HepG2 (cell line): ENCODE data around the gene CDH23. TPM values are rescaled to one million over a fixed set of nuclear protein-coding genes. Genes with fewer than 3 reads are reported as not detected.

Source experiments
- AHDC1 ChIP-seq: sonication (generic); formaldehyde crosslinking; IDR thresholded peaks from 2 replicates; pipeline ENCODE4 v1.5.1; 2020; ENCODE audit warnings: mild to moderate bottlenecking, missing genetic modification reagents, borderline replicate concordance
- MAX ChIP-seq: IDR thresholded peaks from 2 replicates; pipeline ENCODE4 v1.6.1; 2012; ENCODE audit warnings: inconsistent platforms
- NFIB ChIP-seq: sonication (generic); formaldehyde crosslinking; IDR thresholded peaks from 2 replicates; pipeline ENCODE4 v1.9.0; 2021; ENCODE audit warnings: missing genetic modification reagents, mild to moderate bottlenecking, borderline replicate concordance
- PREB ChIP-seq: sonication (generic); formaldehyde crosslinking; IDR thresholded peaks from 2 replicates; pipeline ENCODE4 v1.4.0; 2020; ENCODE audit warnings: missing genetic modification reagents
- ZHX1 ChIP-seq: sonication (generic); formaldehyde crosslinking; IDR thresholded peaks from 2 replicates; pipeline ENCODE4 v1.8.1; 2022; ENCODE audit warnings: low read depth, mild to moderate bottlenecking, missing genetic modification reagents
- ZNF333 ChIP-seq: sonication (generic); formaldehyde crosslinking; IDR thresholded peaks from 2 replicates; pipeline ENCODE4 v1.4.0; 2020; ENCODE audit warnings: mild to moderate bottlenecking, missing genetic modification reagents, borderline replicate concordance
- ZNF512 ChIP-seq: sonication (generic); formaldehyde crosslinking; IDR thresholded peaks from 2 replicates; pipeline ENCODE4 v1.4.0; 2020; ENCODE audit warnings: mild to moderate bottlenecking, missing genetic modification reagents
- ZNF547 ChIP-seq: sonication (generic); formaldehyde crosslinking; IDR thresholded peaks from 2 replicates; pipeline ENCODE4 v1.5.1; 2020; ENCODE audit warnings: mild to moderate bottlenecking, missing genetic modification reagents
- ZSCAN25 ChIP-seq: sonication (generic); formaldehyde crosslinking; IDR thresholded peaks from 2 replicates; pipeline ENCODE4 v1.8.0; 2022; ENCODE audit warnings: mild to moderate bottlenecking, missing genetic modification reagents
- polyA plus RNA-seq, 8 experiments: library from polyadenylated mRNA; depleted of rRNA in 3 of 8; stranded (reverse) in 7 of 8; unstranded in 1 of 8; fragments of >200 nt; fragmentation: Illumina TruSeq in 4 of 8; extraction: Trizol in 4 of 8; gene quantifications; 2 replicates each; pipeline versions ENCODE4 v1.2.1 to v1.2.3, GENCODE V29; 2011 to 2016; ENCODE audit warnings: low read depth in 4 of 8, missing spikeins in 1 of 8, mixed read lengths in 1 of 8; ENCODE audit not compliant: insufficient read depth in 1 of 8
- total RNA-seq, 5 experiments: library from RNA; depleted of rRNA; stranded (reverse); fragments of >200 nt; fragmentation: Illumina TruSeq; extraction: Trizol; gene quantifications; 2 replicates each; pipeline ENCODE4 v1.2.3, GENCODE V29; 2016; ENCODE audit warnings: low read depth in 1 of 5

CDH23 gene
- total and polyA plus RNA-seq, 2 of the 13 experiments (the other 11 are each of a cell fraction or from before 2014, with no cell fraction given): 0.13 TPM; not detected in 1

GRCh38 chr10:71677261-71677660 lies 280.5 kb downstream of the CDH23 start (continued):
- no peak for TF ChIP-seq ZNF512 (CRISPR knock-in tag)
- TF ChIP-seq ZNF547: no peak
- TF ChIP-seq ZSCAN25 (CRISPR knock-in tag): no peak
- TF ChIP-seq PREB: no peak
- no peak for TF ChIP-seq MAX
- TF ChIP-seq NFIB (CRISPR knock-in tag): no peak
- TF ChIP-seq AHDC1 (CRISPR knock-in tag): no peak
- TF ChIP-seq ZHX1: no peak
- no peak for TF ChIP-seq ZNF333
- TF ChIP-seq, all 625 proteins: peak for 0
